Loucy (cell line): ENCODE results near the gene PLA2G15.

ENCODE experiments used
- H2AFZ ChIP-seq: fragments of 200-600 bp; sonication (generic); 2 replicates; pipeline ENCODE4 v1.6.0; 2016; ENCODE audit warnings: antibody characterized with exemption, mild to moderate bottlenecking, low read length, moderate library complexity
- H3F3A ChIP-seq: fragments of 200-600 bp; 2 replicates; pipeline ENCODE4 v1.6.0; 2016; ENCODE audit warnings: antibody characterized with exemption, low read depth, mild to moderate bottlenecking
- H3K27me3 ChIP-seq: fragments of 200-600 bp; sonication (generic); 2 replicates; pipeline ENCODE4 v1.6.1; 2014; ENCODE audit warnings: low read length, mild to moderate bottlenecking; ENCODE audit not compliant: insufficient read depth, poor library complexity, severe bottlenecking
- H3K36me3 ChIP-seq: fragments of 200-600 bp; sonication (generic); 2 replicates; pipeline ENCODE4 v1.6.1; 2016; ENCODE audit warnings: low read length; ENCODE audit not compliant: insufficient read depth
- H3K4me1 ChIP-seq: fragments of 200-600 bp; sonication (generic); 2 replicates; pipeline ENCODE4 v1.5.1; 2014; ENCODE audit warnings: low read length, mild to moderate bottlenecking; ENCODE audit not compliant: insufficient read depth, poor library complexity, severe bottlenecking
- H3K4me2 ChIP-seq: fragments of 200-600 bp; sonication (generic); 2 replicates; pipeline ENCODE4 v1.6.0; 2014; ENCODE audit warnings: antibody characterized with exemption, low read length, low read depth, mild to moderate bottlenecking; ENCODE audit not compliant: poor library complexity, severe bottlenecking
- H3K4me3 ChIP-seq: fragments of 200-600 bp; sonication (generic); 2 replicates; pipeline ENCODE4 v1.5.1; 2014; ENCODE audit warnings: low read length, mild to moderate bottlenecking, mixed read lengths; ENCODE audit not compliant: poor library complexity, severe bottlenecking
- H3K79me2 ChIP-seq: fragments of 200-600 bp; sonication (generic); 2 replicates; pipeline ENCODE4 v1.6.1; 2014; ENCODE audit warnings: low read length; ENCODE audit not compliant: insufficient read depth
- H3K9ac ChIP-seq: fragments of 200-600 bp; sonication (generic); 2 replicates; pipeline ENCODE4 v1.6.0; 2014; ENCODE audit warnings: mild to moderate bottlenecking, low read depth, low read length, moderate library complexity; ENCODE audit not compliant: poor library complexity, severe bottlenecking
- H3K9me2 ChIP-seq: fragments of 200-600 bp; sonication (generic); replicated peaks from 2 replicates; pipeline ENCODE4 v1.6.1; 2016; ENCODE audit warnings: low read depth, low read length, mixed read lengths
- H3K9me3 ChIP-seq: fragments of 200-600 bp; sonication (generic); 2 replicates; pipeline ENCODE4 v1.6.1; 2014; ENCODE audit warnings: mild to moderate bottlenecking, antibody characterized with exemption, low read length, low read depth; ENCODE audit not compliant: insufficient read depth
- H4K20me1 ChIP-seq: fragments of 200-600 bp; sonication (generic); 2 replicates; pipeline ENCODE4 v1.6.0; 2014; ENCODE audit warnings: antibody characterized with exemption, low read length, mild to moderate bottlenecking; ENCODE audit not compliant: insufficient read depth, poor library complexity, severe bottlenecking
- EZH2phosphoT487 ChIP-seq: fragments of 200-600 bp; IDR thresholded peaks from 2 replicates; pipeline ENCODE4 v1.6.1; 2018; ENCODE audit warnings: antibody characterized with exemption, mild to moderate bottlenecking, moderate library complexity, borderline replicate concordance
- TF ChIP-seq, protein P1 (sequence below): fragments of 200-600 bp; sonication (generic); conservative IDR thresholded peaks from 2 replicates; pipeline ENCODE4 v1.5.1; 2014; ENCODE audit warnings: mild to moderate bottlenecking, antibody characterized with exemption, low read length

The PLA2G15 gene

DNA sequence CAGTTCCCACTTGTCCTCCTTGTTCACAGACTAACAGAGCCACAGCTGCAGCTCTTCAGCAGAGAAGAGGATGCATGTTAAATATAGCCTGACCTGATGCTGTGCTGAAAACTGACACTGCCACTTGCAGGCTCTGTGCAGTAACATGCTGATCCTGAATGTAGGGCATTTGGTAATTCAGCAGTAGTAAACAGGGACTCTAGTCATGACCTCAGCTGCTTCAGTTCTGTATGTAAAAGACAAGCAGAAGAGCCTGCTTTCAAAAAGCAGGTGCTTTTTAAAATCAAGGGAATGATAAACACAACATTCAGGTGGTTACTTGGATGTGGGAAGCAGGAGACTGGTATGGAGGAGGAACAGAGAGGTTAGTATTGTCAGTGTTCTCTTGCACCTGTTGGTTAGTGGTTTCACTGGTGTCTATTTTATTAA, 43.1 kb upstream of the PLA2G15 start:
- Histone ChIP-seq H3K36me3 (peaks cover 16% of the 10 kb centered on the region; the same call in 1 of the 2 replicates), H3K27me3 (no peaks in the 10 kb centered on the region), H3K9me3 (no peaks in the 10 kb centered on the region), H3K9me2 (no peaks in the 10 kb centered on the region), H3K9ac (no peak overlapping the region), H3F3A (0 out of 2 replicates have a peak, but pooled peaks cover 3% of the 10 kb centered on the region), H4K20me1 (peaks cover 21% of the 10 kb centered on the region), H3K79me2 (peaks cover 23% of the 10 kb centered on the region; the same call in 1 of the 2 replicates), H2AFZ (no peak overlapping the region), H3K4me3 (no peak overlapping the region), H3K4me1 (no peaks in the 10 kb centered on the region), H3K4me2 (no peak overlapping the region)
- TF ChIP-seq, protein P1, sequence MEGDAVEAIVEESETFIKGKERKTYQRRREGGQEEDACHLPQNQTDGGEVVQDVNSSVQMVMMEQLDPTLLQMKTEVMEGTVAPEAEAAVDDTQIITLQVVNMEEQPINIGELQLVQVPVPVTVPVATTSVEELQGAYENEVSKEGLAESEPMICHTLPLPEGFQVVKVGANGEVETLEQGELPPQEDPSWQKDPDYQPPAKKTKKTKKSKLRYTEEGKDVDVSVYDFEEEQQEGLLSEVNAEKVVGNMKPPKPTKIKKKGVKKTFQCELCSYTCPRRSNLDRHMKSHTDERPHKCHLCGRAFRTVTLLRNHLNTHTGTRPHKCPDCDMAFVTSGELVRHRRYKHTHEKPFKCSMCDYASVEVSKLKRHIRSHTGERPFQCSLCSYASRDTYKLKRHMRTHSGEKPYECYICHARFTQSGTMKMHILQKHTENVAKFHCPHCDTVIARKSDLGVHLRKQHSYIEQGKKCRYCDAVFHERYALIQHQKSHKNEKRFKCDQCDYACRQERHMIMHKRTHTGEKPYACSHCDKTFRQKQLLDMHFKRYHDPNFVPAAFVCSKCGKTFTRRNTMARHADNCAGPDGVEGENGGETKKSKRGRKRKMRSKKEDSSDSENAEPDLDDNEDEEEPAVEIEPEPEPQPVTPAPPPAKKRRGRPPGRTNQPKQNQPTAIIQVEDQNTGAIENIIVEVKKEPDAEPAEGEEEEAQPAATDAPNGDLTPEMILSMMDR: no peak
- TF ChIP-seq EZH2phosphoT487: no peak

DNA sequence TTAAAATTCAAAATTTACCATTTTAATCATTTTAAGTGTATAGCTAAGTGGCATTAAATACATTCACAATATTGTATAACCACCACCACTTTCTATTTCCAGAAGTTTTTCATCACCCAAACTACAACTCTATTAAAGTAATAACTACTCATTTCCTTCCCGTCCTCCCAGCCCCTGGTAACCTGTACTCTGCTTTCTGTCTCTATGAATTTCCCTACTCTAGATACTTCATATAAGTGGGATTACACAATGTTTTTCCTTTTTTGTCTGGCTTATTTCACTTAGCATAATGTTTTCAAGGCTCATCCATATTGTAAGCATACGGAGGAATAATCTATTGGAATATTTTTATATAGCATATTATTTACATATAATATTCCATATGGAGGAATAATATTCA, 38.9 kb upstream of the PLA2G15 start:
- H3F3A ChIP-seq: 0 out of 2 replicates have a peak, but pooled peaks cover 3% of the 10 kb centered on the region
- TF ChIP-seq, protein P1: no peak
- no peak for TF ChIP-seq EZH2phosphoT487
- H3K79me2 ChIP-seq: peaks cover 41% of the 10 kb centered on the region; the same call in 1 of the 2 replicates
- H3K4me1 ChIP-seq: no peaks in the 10 kb centered on the region
- peaks cover 19% of the 10 kb centered on the region; the same call in 1 of the 2 replicates for H3K36me3 ChIP-seq
- peaks cover 16% of the 10 kb centered on the region for H4K20me1 ChIP-seq
- no peak overlapping the region for H3K4me3 ChIP-seq
- no peaks in the 10 kb centered on the region for H3K27me3 ChIP-seq
- no peak overlapping the region for H3K9ac ChIP-seq
- H2AFZ ChIP-seq: no peak overlapping the region
- H3K4me2 ChIP-seq: no peak overlapping the region
- H3K9me2 ChIP-seq: no peaks in the 10 kb centered on the region
- H3K9me3 ChIP-seq: no peaks in the 10 kb centered on the region

DNA sequence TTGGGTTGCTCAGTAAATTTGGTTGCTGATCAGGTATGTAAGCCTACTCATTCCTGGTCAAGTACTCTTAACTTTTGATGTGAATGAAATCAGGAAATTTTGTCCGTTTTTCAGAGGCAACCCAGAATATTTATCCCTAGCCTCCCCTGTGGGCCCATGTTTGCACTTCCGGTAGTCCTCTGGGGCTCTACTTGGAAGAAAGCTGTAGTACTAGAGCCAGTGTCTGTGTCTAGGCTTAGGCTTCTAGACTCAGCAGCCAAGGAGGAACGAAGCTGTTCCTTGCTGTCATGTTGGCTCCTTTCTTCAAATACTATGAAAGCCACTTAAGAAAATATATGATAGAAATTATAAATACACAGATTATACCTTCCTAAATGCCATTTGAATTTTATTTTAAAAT, 30.4 kb upstream of the PLA2G15 start:
- no peak overlapping the region for H3K4me2 ChIP-seq
- no peak overlapping the region for H3K4me3 ChIP-seq
- no peaks in the 10 kb centered on the region for H3F3A ChIP-seq
- no peak overlapping the region for H2AFZ ChIP-seq
- no peaks in the 10 kb centered on the region for H3K27me3 ChIP-seq
- peaks cover 34% of the 10 kb centered on the region; the same call in 1 of the 2 replicates for H3K36me3 ChIP-seq
- TF ChIP-seq EZH2phosphoT487: no peak
- TF ChIP-seq, protein P1: no peak
- H3K9me3 ChIP-seq: no peaks in the 10 kb centered on the region
- peaks cover 53% of the 10 kb centered on the region; the same call in 1 of the 2 replicates for H3K79me2 ChIP-seq
- H3K9ac ChIP-seq: no peak overlapping the region
- H4K20me1 ChIP-seq: peaks cover 11% of the 10 kb centered on the region
- no peaks in the 10 kb centered on the region for H3K4me1 ChIP-seq
- H3K9me2 ChIP-seq: no peaks in the 10 kb centered on the region
